ENCODE results near the gene CAST. TPM values are rescaled to one million over a fixed set of nuclear protein-coding genes. Genes with fewer than 3 reads are reported as not detected.

The CAST gene
- total RNA-seq, 1 experiment from 2014 or later, result 12.0 TPM

DNA sequence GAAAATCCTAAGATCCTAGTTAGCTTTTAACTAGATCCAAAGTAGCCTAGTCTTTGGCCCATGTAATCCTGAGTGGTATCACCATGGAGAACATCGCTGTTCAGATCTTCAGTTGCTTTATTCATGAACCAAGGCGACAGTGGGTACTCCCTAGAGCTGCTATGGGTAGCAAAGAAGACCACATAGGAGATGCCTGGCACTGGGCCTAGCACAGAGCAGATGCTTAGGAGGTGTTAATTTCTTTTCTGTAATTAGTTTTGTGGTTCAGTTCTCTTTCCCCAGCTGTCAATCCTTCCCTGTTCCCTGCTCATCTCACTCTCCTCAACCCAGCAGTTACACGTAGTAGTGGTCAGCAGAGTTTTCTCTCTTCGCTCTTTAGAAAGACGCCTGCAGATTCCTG is 9.3 kb downstream of the CAST start:
- no peaks in the 10 kb centered on the region for H3K36me3 ChIP-seq (replicated peaks; ENCODE audit: control insufficient read depth, insufficient read depth, low read length)

DNA sequence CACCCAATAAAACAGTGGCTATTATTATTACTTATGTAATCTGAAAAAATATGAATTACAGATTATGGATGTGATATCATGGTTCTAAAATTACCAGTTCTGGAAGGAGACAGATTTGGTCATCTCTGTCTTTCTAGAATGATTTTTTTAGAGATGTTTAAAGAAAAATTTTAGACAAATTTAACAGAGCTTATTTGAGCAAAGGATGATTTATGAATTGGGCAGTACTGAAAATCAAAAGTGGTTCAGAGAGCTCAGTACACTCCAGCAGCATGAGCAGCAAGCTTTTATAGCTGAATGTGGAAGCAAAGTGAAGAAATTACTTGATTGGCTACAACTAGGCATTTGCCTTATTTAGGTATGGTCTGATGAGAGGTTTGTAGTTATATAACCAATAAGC is 11.0 kb downstream of the CAST start:
- DNase-seq, result no peak
- Histone ChIP-seq H3K27me3 (ENCODE audit: control insufficient read depth, insufficient read depth, low read length) (no peaks in the 10 kb centered on the region), H3K4me3 (ENCODE audit: insufficient read depth, low read depth, low read length) (no peak overlapping the region), H3K36me3 (replicated peaks; ENCODE audit: control insufficient read depth, insufficient read depth, low read length) (no peaks in the 10 kb centered on the region)

More for the DNA sequence above, 9.3 kb downstream of the CAST start:
- Histone ChIP-seq H3K4me3 (ENCODE audit: insufficient read depth, low read depth, low read length) (no peak overlapping the region), H3K27me3 (ENCODE audit: control insufficient read depth, insufficient read depth, low read length) (no peaks in the 10 kb centered on the region)
- no peak for DNase-seq

DNA sequence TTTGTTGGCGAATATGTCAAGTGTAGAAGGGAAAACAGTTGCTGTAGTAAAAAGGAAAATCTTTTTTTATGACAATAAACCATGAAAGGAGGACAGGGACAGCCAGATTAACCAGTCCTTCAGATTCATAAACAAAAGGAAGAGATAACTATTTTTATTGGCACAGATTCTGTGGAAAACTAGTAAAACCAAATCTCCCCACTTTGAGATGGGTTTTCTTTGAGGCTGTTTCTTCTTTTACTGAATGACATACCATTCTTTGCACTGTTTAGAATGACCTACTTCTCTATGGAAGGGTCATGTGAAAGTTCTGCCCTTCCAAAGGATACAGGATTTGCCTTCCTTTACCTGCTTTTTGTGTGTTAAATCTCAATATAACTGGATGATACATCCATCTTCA is 13.7 kb downstream of the CAST start:
- no peak for DNase-seq
- Histone ChIP-seq H3K4me3 (ENCODE audit: insufficient read depth, low read depth, low read length) (no peak overlapping the region), H3K27me3 (ENCODE audit: control insufficient read depth, insufficient read depth, low read length) (no peaks in the 10 kb centered on the region), H3K36me3 (replicated peaks; ENCODE audit: control insufficient read depth, insufficient read depth, low read length) (no peaks in the 10 kb centered on the region)

DNA sequence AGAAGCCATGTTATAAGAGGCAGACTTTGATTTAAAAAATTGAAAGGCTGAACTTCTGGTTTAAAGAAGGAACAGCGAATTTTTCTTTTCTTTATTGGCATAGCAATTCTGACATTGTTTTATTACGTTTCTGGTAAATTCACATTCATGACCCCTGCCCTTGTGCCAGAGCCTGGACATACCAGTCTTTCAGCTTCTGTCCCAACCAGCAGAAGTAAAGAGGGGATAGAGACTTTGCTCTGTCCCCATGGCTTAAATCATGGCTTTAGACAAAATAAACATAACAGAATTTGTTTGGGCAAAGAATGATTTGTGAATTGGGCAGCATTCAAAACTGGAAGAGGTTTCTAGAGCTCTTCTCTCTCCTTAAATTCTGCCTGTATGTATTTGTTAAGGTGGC is 15.3 kb downstream of the CAST start:
- Histone ChIP-seq H3K27me3 (ENCODE audit: control insufficient read depth, insufficient read depth, low read length) (no peaks in the 10 kb centered on the region), H3K36me3 (replicated peaks; ENCODE audit: control insufficient read depth, insufficient read depth, low read length) (no peaks in the 10 kb centered on the region), H3K4me3 (ENCODE audit: insufficient read depth, low read depth, low read length) (no peak overlapping the region)
- no peak for DNase-seq

DNA sequence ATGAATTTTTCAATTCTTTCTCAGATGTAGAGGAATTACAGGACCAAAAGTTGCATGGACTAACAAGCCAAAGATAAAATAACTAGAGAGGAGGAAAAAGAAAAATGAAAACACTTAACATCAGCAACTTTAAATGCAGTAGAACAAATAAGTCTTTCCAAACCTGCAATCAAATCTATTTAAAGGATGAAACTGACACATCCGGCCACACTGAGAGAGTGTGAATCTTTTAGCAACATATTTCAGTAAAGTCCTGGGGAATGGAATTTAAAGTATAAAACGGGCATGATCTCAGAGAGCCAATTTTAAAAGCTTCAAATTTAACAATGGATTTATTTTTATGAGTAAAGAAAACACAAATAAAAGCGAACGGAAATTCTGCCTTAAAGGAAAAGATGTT is 17.1 kb downstream of the CAST start:
- Histone ChIP-seq H3K36me3 (replicated peaks; ENCODE audit: control insufficient read depth, insufficient read depth, low read length) (no peaks in the 10 kb centered on the region), H3K27me3 (ENCODE audit: control insufficient read depth, insufficient read depth, low read length) (no peaks in the 10 kb centered on the region), H3K4me3 (ENCODE audit: insufficient read depth, low read depth, low read length) (no peak overlapping the region)
- no peak for DNase-seq

DNA sequence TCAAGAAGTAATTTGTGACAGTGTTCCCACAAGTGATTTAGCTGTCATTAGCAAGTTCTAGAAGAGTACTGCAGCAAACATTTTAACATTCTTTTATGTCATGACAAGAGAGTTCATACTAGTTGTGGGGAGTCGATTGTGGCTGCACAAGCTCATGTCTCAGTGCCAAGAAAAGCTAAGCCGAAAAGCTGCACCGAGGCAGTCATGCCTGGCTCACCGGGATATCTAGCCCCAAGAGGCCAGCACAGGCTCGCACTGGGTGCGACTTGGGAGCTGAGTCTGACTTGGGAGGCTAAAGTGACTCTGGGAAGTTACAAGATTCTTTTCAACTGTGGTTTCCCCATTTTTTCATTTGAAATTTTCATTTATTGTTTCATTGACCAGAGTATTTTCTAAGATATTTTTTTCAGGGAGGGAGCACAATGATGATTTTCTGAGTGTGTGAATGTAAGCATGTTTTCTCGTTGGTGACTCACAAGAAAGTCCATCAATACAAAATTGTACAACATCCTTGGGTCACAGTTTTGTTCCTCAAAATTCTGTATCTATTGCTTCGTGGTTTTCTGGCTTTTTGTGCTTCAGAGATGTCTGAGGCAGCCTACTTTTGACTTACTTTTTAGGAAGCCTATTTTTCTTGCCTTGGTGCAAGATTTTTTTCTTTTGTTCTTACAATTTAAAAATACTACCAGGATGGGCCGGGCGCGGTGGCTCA is 18.7 kb downstream of the CAST start:
- Histone ChIP-seq H3K36me3 (replicated peaks; ENCODE audit: control insufficient read depth, insufficient read depth, low read length) (no peaks in the 10 kb centered on the region), H3K4me3 (ENCODE audit: insufficient read depth, low read depth, low read length) (no peak overlapping the region), H3K27me3 (ENCODE audit: control insufficient read depth, insufficient read depth, low read length) (no peaks in the 10 kb centered on the region)
- DNase-seq, result no peak

DNA sequence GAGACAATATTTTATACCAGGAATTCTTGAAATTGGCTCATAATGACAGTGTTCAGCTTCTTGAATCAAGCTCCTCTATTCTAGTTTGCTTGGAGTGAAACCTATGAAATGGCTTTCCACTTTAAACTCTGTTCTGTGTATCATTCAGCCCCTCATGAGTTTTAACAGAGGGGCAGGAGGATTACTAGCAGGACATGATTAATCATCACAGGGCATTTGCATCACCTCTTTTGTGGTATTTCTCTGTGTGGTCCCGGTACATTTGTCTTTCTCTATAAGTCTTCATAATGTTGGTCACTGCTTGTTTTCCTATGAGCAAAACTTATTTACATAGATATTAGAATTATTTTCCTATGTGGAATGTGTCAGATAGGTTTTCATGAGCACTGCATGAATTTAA is 21.2 kb downstream of the CAST start:
- H3K27me3 ChIP-seq (ENCODE audit: control insufficient read depth, insufficient read depth, low read length), result no peaks in the 10 kb centered on the region
- H3K36me3 ChIP-seq (replicated peaks; ENCODE audit: control insufficient read depth, insufficient read depth, low read length), result no peaks in the 10 kb centered on the region
- DNase-seq, result no peak
- H3K4me3 ChIP-seq (ENCODE audit: insufficient read depth, low read depth, low read length), result no peak overlapping the region

DNA sequence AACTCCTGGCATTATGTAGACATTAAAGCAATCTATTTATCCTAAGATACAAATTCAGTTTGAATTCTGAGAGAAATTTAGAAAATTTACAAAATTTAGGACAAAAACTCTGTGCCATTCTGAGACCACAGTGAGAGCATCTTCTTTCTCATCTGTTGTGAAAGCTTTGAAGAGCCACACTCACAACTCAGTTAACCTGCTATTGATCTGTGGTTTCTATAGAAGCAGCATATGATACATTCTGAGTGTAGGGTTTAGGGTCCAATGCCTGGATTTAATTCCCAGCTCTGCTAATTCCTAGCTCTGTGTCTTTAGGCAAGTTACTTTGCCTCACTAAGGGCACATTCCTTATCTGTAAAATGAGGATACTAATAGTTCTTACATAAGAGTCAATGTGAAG is 21.6 kb downstream of the CAST start:
- no peak overlapping the region for H3K4me3 ChIP-seq (ENCODE audit: insufficient read depth, low read depth, low read length)
- no peak for DNase-seq
- no peaks in the 10 kb centered on the region for H3K36me3 ChIP-seq (replicated peaks; ENCODE audit: control insufficient read depth, insufficient read depth, low read length)
- no peaks in the 10 kb centered on the region for H3K27me3 ChIP-seq (ENCODE audit: control insufficient read depth, insufficient read depth, low read length)

DNA sequence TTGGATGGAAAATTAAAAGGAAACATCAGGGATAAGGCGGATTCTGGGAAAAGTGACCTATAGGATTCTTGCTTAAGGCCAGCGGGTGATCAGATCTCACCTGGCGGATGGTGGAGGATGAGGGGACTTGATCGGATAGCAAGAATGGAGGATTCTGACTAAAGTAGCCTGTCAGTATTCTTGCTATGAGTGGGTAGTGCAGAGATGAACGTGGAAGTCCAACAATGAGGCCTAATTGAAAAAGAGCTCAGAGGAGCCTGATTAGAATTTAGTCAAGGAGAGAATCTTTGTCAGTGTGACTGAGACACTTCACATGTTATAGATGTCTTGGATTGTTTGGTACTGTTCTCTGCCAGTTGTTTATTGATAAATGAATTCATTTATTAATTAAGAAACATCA is 24.9 kb downstream of the CAST start:
- Histone ChIP-seq H3K4me3 (ENCODE audit: insufficient read depth, low read depth, low read length) (no peak overlapping the region), H3K27me3 (ENCODE audit: control insufficient read depth, insufficient read depth, low read length) (no peaks in the 10 kb centered on the region), H3K36me3 (replicated peaks; ENCODE audit: control insufficient read depth, insufficient read depth, low read length) (no peaks in the 10 kb centered on the region)
- DNase-seq, result no peak

DNA sequence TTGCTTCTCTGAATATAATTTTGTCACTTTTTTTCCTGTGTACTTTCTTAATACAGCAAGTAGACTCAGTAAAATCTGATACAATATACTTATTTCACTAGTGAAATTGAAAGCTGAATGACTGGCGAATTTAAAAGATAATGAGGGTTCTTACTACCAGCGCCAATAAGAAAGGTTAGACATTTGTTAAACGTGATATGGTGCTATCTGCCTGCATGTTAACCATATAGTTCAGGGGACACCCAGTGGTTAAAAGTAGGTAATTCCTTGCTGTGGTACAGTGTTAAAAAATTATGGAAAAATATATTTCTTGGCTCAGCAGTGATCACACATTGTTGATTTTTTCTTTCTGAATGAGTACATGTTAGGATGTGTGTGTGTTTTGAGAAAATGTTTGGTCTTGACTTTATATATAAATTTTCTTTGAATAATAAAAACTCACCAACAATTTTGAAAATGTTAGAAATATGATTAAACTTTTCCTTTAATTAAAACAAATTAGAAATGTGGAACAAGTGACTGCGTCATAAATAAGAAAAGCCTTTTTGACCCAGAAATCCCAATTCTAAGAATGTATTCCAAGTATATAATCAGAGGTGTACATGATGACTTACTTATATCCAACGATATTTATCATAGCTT is 25.8 kb downstream of the CAST start:
- Histone ChIP-seq H3K36me3 (replicated peaks; ENCODE audit: control insufficient read depth, insufficient read depth, low read length) (no peaks in the 10 kb centered on the region), H3K27me3 (ENCODE audit: control insufficient read depth, insufficient read depth, low read length) (no peaks in the 10 kb centered on the region), H3K4me3 (ENCODE audit: insufficient read depth, low read depth, low read length) (no peak overlapping the region)
- DNase-seq, result peak; percentile 40

DNA sequence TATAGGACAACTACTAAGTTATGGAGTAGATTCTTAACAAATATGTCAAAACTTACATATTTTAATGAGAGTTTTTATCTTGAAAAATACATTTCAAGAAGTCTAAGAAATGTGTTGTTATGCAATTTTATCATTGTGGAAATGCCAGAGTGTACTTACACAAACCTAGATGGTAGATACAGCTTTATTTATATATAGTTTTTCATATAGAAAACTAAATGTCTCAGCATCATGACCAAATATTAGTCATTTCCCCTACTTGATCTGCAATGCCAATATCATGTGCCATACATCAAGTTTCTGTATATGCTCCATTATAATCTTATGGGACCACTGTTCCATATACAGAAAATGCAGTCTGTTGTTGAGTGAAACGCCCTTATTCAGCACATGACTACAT is 28.7 kb downstream of the CAST start:
- no peaks in the 10 kb centered on the region for H3K36me3 ChIP-seq (replicated peaks; ENCODE audit: control insufficient read depth, insufficient read depth, low read length)
- DNase-seq, result no peak

DNA sequence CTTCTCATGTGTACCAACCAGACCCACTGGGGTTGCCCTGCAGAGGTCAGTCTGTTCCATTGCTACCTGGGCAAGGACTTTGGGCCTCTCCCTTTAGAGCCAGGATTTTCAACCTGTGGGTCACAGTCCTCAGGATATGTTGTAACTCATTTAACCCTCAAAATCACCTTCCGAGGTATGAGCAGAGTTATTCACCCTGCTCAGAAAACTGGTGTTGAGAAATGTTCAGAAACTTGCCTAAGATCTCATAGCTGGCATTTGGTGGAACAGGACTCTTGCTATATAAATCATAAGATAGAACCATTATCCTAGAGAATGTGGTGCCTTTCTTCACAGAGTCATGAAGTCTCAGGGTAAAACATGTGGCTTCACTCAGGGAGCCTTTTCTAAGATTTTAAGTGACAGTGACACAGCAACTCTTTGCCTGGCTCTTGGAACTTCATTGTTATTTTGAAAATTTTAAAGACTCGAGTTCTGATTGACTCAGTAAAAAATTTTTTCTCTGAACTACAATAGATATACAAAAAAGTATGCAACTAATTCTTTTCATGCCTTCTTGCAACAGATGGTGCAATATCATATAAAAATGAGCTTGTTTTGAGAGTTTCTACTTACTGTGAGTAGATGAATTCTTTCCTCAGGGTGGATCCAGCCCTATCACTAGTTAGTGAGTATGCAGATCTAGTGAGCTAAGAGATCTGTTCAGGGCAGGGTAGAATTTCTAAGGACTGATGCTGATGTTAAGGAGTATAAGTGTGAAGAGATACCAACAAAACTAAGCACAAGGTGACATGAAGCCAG is 29.5 kb downstream of the CAST start:
- Histone ChIP-seq H3K27me3 (ENCODE audit: control insufficient read depth, insufficient read depth, low read length) (no peaks in the 10 kb centered on the region), H3K4me3 (ENCODE audit: insufficient read depth, low read depth, low read length) (no peak overlapping the region), H3K36me3 (replicated peaks; ENCODE audit: control insufficient read depth, insufficient read depth, low read length) (no peaks in the 10 kb centered on the region)
- DNase-seq, result no peak

More for the DNA sequence above, 28.7 kb downstream of the CAST start:
- Histone ChIP-seq H3K27me3 (ENCODE audit: control insufficient read depth, insufficient read depth, low read length) (no peaks in the 10 kb centered on the region), H3K4me3 (ENCODE audit: insufficient read depth, low read depth, low read length) (no peak overlapping the region)

DNA sequence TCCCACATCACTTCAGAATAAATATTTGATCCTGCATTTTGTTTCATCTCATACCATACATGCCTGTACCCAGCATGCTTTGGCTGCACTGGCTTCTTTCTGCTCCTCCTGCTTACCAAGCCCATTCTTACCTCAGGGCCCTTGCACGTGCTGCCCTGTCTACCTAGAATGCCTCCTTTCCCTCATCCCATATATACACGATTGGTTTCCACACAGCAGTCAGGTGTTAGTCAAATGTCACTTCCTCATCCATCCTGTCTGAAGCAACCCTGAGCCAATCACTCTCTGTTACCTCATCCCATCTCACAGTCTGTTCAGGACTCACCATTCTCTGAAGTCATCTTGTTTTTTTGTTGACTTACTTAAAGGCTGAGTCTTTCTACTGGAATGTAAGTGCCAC is 30.3 kb downstream of the CAST start:
- Histone ChIP-seq H3K4me3 (ENCODE audit: insufficient read depth, low read depth, low read length) (no peak overlapping the region), H3K27me3 (ENCODE audit: control insufficient read depth, insufficient read depth, low read length) (no peaks in the 10 kb centered on the region), H3K36me3 (replicated peaks; ENCODE audit: control insufficient read depth, insufficient read depth, low read length) (no peaks in the 10 kb centered on the region)
- DNase-seq, result no peak

DNA sequence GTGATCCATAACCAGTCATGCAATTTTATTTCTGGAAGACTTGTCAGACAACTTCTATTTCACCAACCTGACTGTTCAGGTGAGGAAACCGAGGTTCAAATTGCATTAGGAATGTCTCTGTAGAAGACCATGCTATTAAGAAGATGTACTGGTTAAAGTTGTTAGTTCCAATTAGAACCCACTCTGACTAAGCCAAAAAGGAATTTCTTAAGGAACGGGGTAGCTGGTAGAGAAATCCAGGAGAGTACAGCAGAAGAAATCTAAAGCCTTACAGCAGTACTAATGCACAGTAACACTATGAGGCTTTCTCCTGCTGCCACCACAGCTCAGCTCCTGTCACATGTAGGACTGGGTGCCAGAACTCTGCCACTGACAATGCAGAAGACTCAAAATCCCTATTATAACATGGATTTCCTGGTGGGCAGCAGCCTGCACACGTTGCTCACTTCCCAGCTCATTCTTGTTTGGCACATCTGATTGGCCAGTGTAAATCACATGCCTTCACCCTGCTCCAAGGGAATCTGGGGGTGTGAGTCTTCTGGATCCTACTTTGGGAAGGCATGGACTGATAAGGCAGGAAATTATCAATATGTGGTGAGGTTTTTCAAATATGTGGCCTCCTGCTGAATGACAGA is 37.1 kb downstream of the CAST start:
- peak; percentile 74 for DNase-seq
- peaks cover 4% of the 10 kb centered on the region for H3K27me3 ChIP-seq (ENCODE audit: control insufficient read depth, insufficient read depth, low read length)
- H3K36me3 ChIP-seq (replicated peaks; ENCODE audit: control insufficient read depth, insufficient read depth, low read length), result no peaks in the 10 kb centered on the region
- H3K4me3 ChIP-seq (ENCODE audit: insufficient read depth, low read depth, low read length), result no peak overlapping the region

All from H7 (cell line).